ENCODE data around the gene CHCHD6.

Gene CHCHD6

GRCh38 chr3:126855374-126855773, 151.3 kb downstream of the CHCHD6 start:
- DNase-seq (ENCODE audit: low spot score): no peak
- no peak for TF ChIP-seq CTCF (IDR thresholded peaks at IDR 0.05; ENCODE audit: extremely low read depth, missing control alignments)

GRCh38 chr3:126857928-126858327, 153.9 kb downstream of the CHCHD6 start:
- no peak for TF ChIP-seq CTCF (IDR thresholded peaks at IDR 0.05; ENCODE audit: extremely low read depth, missing control alignments)
- DNase-seq (ENCODE audit: low spot score): no peak

- no peak for DNase-seq (ENCODE audit: low spot score)
- no peak for TF ChIP-seq CTCF (IDR thresholded peaks at IDR 0.05; ENCODE audit: extremely low read depth, missing control alignments)
These were observed 154.4 kb downstream of the CHCHD6 start for GRCh38 chr3:126858401-126858800.

- no peak for TF ChIP-seq CTCF (IDR thresholded peaks at IDR 0.05; ENCODE audit: extremely low read depth, missing control alignments)
- DNase-seq (ENCODE audit: low spot score): no peak
These were observed 154.8 kb downstream of the CHCHD6 start for GRCh38 chr3:126858887-126859286.

GRCh38 chr3:126859415-126860246, 155.6 kb downstream of the CHCHD6 start:
- TF ChIP-seq CTCF (IDR thresholded peaks at IDR 0.05; ENCODE audit: extremely low read depth, missing control alignments): no peak
- DNase-seq (ENCODE audit: low spot score): no peak

GRCh38 chr3:126865736-126866135, 161.7 kb downstream of the CHCHD6 start:
- no peak for DNase-seq (ENCODE audit: low spot score)
- TF ChIP-seq CTCF (IDR thresholded peaks at IDR 0.05; ENCODE audit: extremely low read depth, missing control alignments): no peak

GRCh38 chr3:126866175-126866759, 162.2 kb downstream of the CHCHD6 start:
- DNase-seq (ENCODE audit: low spot score): no peak

More at GRCh38 chr3:126866175-126866759, 162.2 kb downstream of the CHCHD6 start:
- TF ChIP-seq CTCF (IDR thresholded peaks at IDR 0.05; ENCODE audit: extremely low read depth, missing control alignments): no peak

All from GM20000 (cell line).